HG03025 (cell line): ENCODE data around the gene SULT1A4.
A peak's percentile ranks its signal among the peaks of the same experiment; 100 is the strongest.
"Not testable (repeated sequence)": the region's sequence is repeated elsewhere in the genome, so short reads cannot be mapped to it uniquely, and the experiment has no call there.

Experiments
- ATAC-seq: cut with Tn5 transposase; IDR thresholded peaks from one replicate; pipeline ENCODE4 v1.9.1; 2021; ENCODE audit warnings: mild to moderate bottlenecking, moderate library complexity; ENCODE audit not compliant: unreplicated experiment, low FRiP score

Gene SULT1A4

DNA sequence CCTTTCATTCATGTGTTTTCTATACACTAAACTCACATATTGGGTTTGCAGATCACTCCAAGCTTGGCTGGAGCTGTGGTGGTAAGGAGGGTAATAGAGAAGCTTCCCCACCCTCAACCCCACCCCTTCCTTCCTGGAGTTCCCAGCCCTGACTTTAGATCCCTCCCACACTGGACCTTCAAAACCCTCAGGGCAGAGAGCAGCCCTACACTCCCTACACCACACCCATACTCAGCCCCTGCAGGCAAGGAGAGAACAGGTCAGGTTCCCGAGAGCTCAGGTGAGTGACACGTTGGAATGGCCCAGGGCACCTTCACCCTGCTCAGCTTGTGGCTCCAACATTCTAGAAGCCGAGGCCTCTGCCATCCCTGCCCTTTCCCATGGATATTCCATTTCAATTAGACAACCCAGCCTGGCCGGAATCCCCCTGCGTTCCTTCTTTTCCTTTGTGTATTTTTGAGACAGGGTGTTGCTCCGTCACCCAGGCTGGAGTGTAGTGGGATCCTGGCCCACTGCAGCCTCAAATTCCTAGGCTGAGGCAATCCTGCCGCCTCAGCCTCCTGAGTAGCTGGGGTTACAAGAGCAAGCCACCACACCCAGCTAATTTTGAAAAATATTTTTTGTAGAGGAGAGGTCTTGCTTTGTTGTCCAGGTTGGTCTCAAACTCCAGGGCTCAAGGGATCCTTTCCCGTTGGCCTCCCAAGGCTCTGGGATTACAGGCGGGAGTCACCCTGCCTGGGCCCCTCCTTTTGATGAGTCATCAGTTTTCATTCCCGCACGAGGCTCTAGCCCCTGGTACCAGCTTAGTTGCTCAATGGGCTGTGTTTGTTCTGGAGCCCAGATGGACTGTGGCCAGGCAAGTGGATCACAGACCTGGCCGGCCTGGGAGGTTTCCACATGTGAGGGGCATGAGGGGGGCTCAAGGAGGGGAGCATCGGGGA is at the start of gene SULT1A4:
TSS of gene SULT1A4 (plus strand) at position 208 of the 941 bp plus-strand sequence. CDS start 1,473 bp downstream, outside the sequence.
- not testable (repeated sequence) for ATAC-seq

DNA sequence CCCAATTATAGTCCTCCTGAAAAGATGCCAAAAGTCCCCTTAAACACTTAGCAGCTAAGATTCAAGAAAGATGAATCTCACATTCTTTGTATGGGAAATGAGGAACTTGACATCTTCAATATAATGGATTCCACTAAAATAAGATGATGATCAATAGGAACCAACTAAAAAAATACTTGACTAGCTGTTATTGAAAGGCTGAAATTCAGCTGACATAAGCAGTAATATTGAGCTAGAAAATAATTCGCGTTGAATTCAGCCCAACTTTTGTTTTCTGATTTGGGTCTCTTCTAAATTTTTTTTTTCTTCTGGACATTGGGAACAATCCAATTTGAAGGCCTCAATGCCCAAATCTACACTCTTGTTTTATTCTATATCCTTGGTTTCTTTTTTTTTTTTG is 36.1 kb upstream of the SULT1A4 start:
- not testable (repeated sequence) for ATAC-seq

DNA sequence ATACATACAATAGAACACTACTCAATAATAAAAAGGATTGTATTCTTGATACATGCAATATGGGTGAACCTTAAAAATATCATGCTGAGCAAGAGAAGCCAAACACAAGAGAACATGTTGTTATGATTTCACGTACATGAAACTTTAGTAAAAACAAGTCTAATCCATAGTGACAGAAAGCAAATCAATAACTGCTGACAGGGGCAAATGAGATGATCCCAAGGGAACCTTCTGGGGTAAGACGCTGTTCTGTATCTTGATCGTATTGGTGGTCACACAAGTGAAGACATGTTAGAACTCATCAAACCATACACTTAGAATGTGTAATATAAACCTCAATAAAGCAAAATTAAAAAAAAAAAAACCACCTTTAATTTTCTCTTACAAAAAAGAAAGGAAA is 34.3 kb upstream of the SULT1A4 start:
- ATAC-seq: not testable (repeated sequence)

DNA sequence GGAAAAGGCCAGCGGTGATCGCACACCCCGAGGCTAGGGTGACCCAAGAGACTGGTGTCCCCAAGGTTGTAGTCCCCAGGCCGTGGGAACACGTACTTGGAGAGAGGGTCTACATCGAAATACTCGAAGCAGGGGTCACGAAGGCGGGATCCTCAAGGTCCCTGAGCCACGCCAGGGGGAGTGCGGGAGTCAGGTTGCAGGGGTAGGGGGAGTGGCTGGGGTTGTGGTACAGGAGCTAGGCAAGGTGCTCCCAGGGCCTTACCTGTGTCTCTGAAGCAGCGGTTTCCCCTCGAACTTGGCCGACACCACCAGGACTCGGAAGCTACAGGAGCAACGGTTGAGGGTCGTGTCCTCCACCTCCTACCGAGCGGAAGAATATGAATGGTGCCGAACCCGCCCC is 6.0 kb upstream of the SULT1A4 start:
- ATAC-seq: peak; percentile 15

DNA sequence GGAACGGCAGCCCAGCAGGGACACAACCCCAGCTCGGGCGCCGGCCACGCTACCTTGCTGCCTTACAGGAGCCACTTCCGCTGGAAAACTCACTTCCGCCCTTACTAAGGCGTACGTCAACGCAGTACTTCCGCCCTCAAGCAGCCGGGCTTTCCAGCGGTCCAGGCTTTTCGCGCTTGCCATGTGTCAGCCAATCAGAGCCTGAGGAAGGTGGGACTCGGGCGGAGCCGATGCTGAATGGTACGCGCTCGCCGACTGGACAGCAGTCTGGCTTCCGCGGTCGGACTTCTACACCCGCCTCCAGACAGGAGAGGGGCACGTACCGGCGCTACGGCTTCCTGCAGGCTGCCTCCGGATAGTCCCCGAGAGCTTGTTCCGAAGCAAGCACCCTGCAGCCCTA is 5.4 kb upstream of the SULT1A4 start, which contains the start of the genes BOLA2 and SLX1B:
TSS of gene BOLA2 (minus strand) at position 83 of the 400 bp plus-strand sequence. CDS start 98 bp downstream, outside the sequence.
TSS of gene SLX1B (plus strand) at position 265 of the 400 bp plus-strand sequence.
- ATAC-seq: peak; percentile 76

DNA sequence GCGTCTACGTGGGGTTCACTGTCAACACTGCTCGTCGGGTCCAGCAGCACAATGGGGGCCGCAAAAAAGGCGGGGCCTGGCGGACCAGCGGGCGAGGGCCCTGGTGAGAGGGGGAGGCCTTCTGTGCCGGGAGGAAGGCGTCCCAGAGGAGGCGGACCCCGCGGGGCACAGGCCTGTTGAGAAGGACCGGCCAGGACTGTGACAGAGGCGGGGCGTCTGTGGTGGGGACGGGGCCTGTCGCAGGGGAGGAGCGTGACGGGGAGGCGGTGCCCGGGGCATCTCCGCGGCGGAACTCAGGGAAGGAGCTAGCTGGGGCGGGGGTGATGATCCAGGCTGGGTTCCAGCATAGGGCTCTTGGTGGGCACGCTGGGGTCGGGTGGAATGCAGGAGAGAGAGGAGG is 4.9 kb upstream of the SULT1A4 start:
- peak; percentile 52 for ATAC-seq

DNA sequence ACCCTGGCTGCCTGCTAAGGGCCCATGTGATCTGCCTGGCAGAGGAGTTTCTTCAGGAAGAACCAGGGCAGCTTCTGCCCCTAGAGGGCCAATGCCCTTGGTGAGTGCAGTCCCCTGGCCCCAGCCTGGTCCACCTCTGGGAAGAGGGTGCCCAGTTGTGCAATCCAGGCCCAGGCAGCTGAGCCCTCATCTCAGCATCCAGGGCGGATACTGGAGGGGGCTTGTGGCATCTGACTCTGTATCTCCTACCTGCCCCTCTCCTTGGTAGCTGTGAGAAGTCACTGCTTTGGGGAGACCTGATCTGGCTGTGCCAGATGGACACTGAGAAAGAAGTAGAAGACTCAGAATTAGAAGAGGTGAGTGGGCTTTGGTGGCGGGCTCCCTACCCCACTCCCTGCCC is 2.1 kb upstream of the SULT1A4 start:
- ATAC-seq: not testable (repeated sequence)

DNA sequence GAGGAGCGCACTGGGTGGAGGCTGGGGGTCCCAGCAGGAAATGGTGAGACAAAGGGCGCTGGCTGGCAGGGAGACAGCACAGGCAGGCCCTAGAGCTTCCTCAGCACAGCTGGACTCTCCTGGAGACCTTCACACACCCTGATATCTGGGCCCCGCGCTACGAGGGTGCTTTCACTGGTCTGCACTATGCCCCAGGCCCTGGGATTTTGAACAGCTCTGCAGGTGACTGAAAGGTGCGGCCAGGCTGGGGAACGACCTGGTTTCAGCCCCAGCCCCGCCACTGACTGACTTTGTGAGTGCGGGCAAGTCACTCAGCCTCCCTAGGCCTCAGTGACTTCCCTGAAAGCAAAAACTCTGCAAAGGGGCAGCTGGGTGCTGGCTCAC is 926 bp downstream of the SULT1A4 start:
- not testable (repeated sequence) for ATAC-seq

DNA sequence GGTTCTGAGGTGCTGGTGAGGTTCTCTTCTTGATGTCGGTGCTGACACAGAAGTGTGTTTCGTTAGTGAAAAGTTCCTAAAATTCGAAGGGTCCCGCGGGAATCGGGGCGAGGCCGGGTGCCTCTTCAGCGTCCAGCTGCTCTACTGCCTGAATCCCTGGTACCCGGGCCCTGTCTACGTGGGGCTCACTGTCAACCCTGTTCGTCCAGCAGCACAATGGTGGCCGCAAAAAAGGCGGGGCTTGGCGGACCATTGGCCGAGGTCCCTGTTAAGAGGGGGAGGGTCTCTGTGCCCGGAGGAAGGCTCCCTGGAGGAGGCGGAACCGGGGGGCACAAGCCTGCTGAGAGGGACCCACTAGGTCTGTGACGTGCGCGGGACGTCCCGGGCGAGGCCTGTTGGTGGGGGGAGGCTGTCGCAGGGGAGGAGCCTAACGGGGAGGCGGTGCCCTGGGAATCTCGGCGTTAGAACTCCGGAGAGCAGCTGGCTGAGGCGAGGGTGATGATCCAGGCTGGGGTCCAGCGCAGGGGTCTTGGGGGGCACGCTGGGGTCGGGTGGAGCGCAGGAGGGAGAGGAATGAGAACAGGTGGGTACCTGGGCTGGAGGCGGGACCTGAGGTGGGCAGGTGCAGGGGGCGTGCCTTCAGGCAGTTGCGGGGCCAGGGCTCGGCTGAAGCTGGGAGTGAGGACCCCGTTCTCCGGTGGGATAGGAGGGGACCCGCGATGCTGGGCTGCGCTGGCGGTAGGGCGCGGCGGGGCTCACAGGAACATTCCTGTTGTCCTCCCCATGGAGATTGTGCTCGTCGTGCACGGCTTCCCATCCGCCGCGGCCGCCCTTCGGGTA is 6.5 kb downstream of the SULT1A4 start:
- ATAC-seq: not testable (repeated sequence)

DNA sequence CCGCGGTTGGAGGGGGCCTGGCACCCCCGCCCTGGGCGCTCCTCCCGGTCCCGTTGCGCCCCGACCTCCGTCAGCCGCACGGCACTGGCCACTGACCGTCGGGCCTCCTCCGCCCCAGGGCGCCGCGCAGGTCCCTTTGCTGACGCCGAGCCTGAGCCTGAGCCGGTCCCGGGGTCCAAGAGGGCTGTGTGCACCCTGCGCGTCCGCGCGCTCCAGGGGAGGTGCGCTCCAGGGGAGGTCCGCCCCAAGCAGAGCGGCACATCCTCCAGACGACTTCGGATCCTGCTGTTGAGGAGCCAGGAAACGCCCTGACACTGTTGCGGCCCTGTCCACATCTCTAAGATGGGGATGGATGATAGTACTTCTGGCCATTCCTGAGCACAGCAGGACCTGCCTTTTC is 7.2 kb downstream of the SULT1A4 start:
- ATAC-seq: not testable (repeated sequence)

DNA sequence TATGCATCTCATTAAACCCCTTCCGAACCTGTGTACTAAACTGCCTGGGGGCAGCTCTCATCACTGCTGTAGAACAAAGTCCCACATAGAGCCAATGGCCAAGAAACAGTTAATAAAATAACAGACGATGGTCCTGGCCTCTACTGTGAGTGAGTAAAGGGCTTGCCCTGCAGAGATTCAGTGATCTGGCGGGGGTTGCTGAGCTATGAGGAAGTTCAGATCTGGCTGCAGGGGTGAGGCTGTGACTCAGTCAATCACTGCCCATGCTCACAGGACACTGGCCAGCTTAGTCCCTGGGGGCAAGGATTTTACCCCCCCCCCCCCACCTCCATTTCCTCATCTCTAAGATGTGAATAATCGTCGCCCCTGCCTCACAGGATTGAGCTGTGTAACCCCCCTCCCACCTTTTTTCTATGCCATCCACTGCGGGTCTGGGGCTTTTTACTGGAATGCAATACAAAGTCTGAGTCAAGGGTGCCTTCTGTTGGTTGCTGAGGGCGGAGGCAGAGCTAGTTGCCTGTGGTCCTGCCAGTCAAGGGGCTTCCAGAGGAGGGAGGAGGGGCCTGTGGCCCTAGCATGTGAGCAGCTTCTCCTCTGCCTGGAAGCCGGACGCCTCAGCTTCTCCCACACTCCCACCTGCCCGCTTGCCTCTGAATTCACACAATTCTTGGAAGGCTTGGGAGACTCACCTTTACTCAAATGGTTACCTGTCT is 8.1 kb downstream of the SULT1A4 start:
- ATAC-seq: not testable (repeated sequence)

DNA sequence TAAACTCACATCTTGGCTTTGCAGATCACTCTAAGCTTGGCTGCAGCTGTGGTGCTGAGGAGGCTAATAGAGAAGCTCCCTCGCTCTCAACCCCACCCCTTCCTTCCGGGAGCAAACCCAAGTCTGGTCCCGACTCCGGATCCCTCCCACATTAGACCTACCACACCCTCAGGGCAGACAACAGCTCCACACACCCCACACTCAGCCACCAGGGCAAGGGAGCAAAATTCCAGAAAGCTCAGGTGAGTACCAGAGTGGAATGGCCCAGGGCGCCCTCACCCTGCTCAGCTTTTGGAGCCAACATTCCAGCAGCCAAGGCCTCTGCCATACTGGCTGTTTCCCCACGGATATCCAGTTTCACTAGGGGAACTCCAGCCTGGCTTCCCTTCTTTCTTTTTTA is 9.9 kb downstream of the SULT1A4 start:
- not testable (repeated sequence) for ATAC-seq

DNA sequence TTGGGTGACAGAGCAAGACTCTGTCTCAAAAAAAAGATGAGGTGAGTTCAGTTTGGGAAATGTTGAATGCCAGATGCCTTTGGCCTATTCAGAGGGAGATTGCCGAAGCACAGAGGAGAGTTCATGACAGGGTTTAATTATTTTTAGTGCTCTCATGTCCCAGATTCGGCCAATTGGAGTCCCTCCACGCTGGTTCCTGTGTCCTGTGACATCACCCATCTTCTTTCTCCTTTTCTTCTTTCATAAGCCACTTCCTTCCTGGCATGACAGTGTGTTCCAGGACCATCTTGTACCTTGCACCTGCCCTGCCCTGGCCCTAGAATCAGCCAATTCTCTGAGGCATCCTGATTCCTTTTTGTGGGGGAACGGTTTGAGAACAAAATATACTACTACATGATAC is 12.4 kb downstream of the SULT1A4 start:
- not testable (repeated sequence) for ATAC-seq

DNA sequence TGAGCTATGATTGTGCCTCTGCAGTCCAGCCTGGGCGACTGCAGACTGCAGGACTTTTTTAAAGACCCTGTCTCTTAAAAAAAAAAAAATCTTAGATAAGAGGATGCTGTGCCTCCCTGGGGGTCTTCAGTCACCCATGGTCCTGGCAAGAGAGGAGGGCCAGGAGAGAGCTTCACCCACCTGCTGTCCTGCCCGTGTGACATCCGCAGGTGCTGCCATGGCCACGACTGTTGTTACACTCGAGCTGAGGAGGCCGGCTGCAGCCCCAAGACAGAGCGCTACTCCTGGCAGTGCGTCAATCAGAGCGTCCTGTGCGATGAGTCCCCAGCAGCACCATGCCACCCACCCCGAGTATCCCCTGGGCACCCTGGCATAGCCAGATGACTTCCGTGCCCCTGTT is 22.6 kb downstream of the SULT1A4 start:
- not testable (repeated sequence) for ATAC-seq

DNA sequence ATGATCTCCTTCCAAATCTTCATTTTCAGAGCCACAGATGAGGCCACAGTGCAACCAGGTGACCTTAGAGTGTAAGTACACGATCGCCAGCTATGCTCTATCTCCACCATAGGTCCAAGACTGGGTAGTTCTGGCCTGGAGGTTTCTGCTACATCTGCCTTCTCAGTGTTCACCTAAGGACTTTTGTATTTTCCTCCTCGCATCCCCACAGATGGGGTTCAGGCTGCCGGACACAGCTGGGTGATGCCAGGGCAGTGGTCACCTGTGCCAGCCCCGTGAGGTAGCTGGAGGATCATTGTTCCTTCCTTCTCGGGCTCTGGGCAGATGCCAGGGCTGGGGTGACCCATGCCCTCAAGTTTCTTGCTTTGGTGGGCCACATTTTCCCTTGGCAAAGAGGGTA is 46.6 kb downstream of the SULT1A4 start, which contains the start of gene NPIPB12:
TSS of gene NPIPB12 (minus strand) at position 101 of the 400 bp plus-strand sequence.
- not testable (repeated sequence) for ATAC-seq
